Measurements from ENCODE around the gene FAM117A. TPM values are rescaled to one million over a fixed set of nuclear protein-coding genes. Genes with fewer than 3 reads are reported as not detected.
"Not testable (repeated sequence)": the region's sequence is repeated elsewhere in the genome, so short reads cannot be mapped to it uniquely, and the experiment has no call there.

Gene FAM117A
- total RNA-seq, 2 experiments from 2014 or later, result 17.7 TPM

GRCh38 chr17:49681106-49681979, 82.6 kb downstream of the FAM117A start:
- Mint-ChIP-seq H3K4me3 (no peak overlapping the region), H3K36me3 (ENCODE audit: low read depth) (peaks cover 8% of the 10 kb centered on the region), H3K27ac (no peak overlapping the region), H3K9me3 (peaks cover 2% of the 10 kb centered on the region), H3K27me3 (ENCODE audit: low read depth) (no peaks in the 10 kb centered on the region), H3K4me1 (ENCODE audit: low read depth) (peaks cover 12% of the 10 kb centered on the region)
- no peak for DNase-seq
- intact Hi-C loops (cut with micrococcal nuclease), result no loop called here
- CTCF ChIA-PET, result interaction anchor here (0.6 to 2.7 kb wide), 6 partner anchors 12 to 1330 kb away, joined by 3 to 8 read pairs (median 4); no protein-coding TSS in a partner anchor

GRCh38 chr17:49680314-49680713, 83.6 kb downstream of the FAM117A start:
- Mint-ChIP-seq H3K4me3 (no peak overlapping the region), H3K36me3 (ENCODE audit: low read depth) (peaks cover 9% of the 10 kb centered on the region), H3K9me3 (peaks cover 2% of the 10 kb centered on the region), H3K4me1 (ENCODE audit: low read depth) (peaks cover 21% of the 10 kb centered on the region), H3K27ac (no peak overlapping the region), H3K27me3 (ENCODE audit: low read depth) (no peaks in the 10 kb centered on the region)
- no peak for DNase-seq
- CTCF ChIA-PET, result interaction anchor here (0.8 to 2.7 kb wide), 2 partner anchors 14 to 16 kb away, joined by 3 to 8 read pairs; no protein-coding TSS in a partner anchor
- intact Hi-C loops (cut with micrococcal nuclease), result no loop called here

DNA sequence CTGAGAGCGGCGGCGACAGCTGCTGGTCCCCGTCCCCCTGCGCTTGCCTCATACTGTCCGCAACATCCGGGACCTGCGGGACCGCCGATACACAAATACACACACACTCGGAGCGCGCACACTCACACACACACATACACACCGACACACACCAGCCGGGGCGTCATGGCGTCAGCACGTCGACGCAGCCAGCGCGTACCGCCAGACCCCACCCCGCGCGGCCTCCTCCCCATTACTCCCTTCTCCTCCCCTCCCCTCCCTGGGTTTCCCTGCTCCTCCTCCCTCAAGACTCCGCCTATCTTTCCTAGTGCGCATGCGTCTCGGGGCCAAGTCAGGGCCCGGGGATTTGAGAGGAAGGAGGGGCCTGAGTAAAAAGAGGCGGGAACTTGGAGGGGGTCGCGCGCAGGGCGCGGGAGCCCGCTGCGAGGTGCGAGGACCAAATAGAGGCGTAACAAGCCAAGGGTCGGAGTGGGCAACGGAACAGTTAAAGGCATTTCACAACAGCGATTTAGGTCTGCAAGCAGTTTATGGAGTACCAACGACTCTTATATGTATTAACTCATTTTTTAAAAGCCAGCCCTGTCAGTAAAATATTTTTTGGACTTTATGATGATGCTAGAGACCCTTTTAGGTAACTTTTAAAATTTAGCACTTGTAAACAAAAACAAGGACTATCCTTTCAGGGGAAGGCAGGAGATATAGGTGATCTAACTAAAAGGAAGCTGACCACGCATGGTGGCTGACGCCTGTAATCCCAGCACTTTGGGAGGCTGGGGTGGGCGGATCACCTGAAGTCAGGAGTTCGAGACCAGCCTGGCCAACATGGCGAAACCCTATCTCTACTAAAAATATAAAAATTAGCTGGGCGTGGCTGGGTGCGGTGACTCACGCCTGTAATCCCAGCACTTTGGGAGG, 85.7 kb downstream of the FAM117A start, which contains the start of gene SPOP:
SPOP (minus strand) TSS at position 165 of the 915 bp plus-strand sequence. CDS start 55,287 bp downstream, outside the sequence.
- CTCF ChIA-PET, result interaction anchor here (0.7 to 1.0 kb wide), 3 partner anchors 17 to 281 kb away, joined by 3 to 5 read pairs (median 3); no protein-coding TSS in a partner anchor
- peaks cover 19% of the 10 kb centered on the region for H3K36me3 Mint-ChIP-seq (ENCODE audit: low read depth)
- peaks cover 2% of the 10 kb centered on the region for H3K9me3 Mint-ChIP-seq
- H3K4me1 Mint-ChIP-seq (ENCODE audit: low read depth), result peaks cover 38% of the 10 kb centered on the region
- intact Hi-C loops (cut with micrococcal nuclease), result loop anchor here (1.0 to 10.0 kb wide), 14 partner anchors 10 to 377 kb away; partner anchors contain the start of genes FAM117A, ITGA3, NXPH3 and PHB1
- H3K4me3 Mint-ChIP-seq, result peak within 1 kb of the TSS; percentile 93
- H3K27me3 Mint-ChIP-seq (ENCODE audit: low read depth), result no peaks in the 10 kb centered on the region
- peak within 1 kb of the TSS; percentile 95 for H3K27ac Mint-ChIP-seq
- peak; percentile 100 for DNase-seq

DNA sequence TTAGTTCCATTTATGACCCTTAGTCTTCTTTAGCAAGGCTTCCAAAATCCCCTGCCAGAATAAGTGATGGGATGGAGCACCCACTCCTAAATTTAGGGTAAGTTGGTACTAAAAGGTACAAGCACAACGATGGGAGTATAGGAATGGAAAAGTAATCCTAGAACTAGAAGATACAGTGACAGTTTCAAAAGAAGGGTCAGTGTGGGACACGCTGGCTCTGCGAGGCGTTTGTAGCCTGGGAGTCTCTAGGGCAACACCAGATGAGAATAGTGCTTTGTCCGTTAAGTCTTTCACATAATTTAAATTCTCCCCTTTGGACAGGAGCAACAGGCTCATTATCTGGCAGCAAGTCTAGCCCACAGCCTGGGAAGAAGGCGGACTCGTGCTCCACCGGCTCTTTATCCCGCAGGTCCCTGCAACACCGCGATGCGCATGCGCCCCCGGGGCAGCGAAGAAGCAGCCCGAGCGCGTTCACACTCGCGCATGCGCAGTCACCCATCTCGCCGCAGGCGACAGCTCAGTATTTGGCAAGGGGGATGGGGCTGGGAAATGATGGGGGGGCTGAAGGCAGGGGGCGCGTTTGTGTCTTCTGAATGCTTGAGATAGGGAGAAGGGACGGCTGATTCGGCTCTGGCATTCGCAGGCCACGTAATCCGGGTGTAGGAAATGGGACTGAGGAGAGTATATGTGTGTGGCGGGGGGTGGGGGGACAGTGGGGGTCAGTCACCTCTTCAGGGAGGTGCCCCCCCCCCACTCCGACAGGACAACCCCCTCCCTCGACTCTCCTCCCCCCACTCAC, 86.6 kb downstream of the FAM117A start:
- DNase-seq, result peak; percentile 96
- Mint-ChIP-seq H3K27me3 (ENCODE audit: low read depth) (no peaks in the 10 kb centered on the region), H3K27ac (peak overlapping the region; percentile 95), H3K4me3 (peak overlapping the region; percentile 93), H3K4me1 (ENCODE audit: low read depth) (peaks cover 44% of the 10 kb centered on the region), H3K36me3 (ENCODE audit: low read depth) (peaks cover 19% of the 10 kb centered on the region), H3K9me3 (peaks cover 2% of the 10 kb centered on the region)
- intact Hi-C loops (cut with micrococcal nuclease), result loop anchor here (1.0 to 10.0 kb wide), 6 partner anchors 31 to 377 kb away; partner anchors contain the start of genes FAM117A and ITGA3
- CTCF ChIA-PET, result interaction anchor here (0.7 to 1.0 kb wide), 3 partner anchors 18 to 106 kb away, joined by 3 to 6 read pairs (median 5); partner anchors contain the start of gene SLC35B1

GRCh38 chr17:49676276-49676868, 87.6 kb downstream of the FAM117A start:
- CTCF ChIA-PET, result interaction anchor here (0.7 kb wide), 1 partner anchor 291 kb away, joined by 4 read pairs; no protein-coding TSS in a partner anchor
- peak overlapping the region; percentile 93 for H3K4me3 Mint-ChIP-seq
- peak; percentile 25 for DNase-seq
- peaks cover 48% of the 10 kb centered on the region for H3K4me1 Mint-ChIP-seq (ENCODE audit: low read depth)
- H3K36me3 Mint-ChIP-seq (ENCODE audit: low read depth), result peaks cover 19% of the 10 kb centered on the region
- H3K27ac Mint-ChIP-seq, result peak overlapping the region; percentile 95
- intact Hi-C loops (cut with micrococcal nuclease), result loop anchor here (5.0 to 10.0 kb wide), 3 partner anchors 44 to 378 kb away; partner anchors contain the start of gene ITGA3
- peaks cover 2% of the 10 kb centered on the region for H3K9me3 Mint-ChIP-seq
- no peaks in the 10 kb centered on the region for H3K27me3 Mint-ChIP-seq (ENCODE audit: low read depth)

DNA sequence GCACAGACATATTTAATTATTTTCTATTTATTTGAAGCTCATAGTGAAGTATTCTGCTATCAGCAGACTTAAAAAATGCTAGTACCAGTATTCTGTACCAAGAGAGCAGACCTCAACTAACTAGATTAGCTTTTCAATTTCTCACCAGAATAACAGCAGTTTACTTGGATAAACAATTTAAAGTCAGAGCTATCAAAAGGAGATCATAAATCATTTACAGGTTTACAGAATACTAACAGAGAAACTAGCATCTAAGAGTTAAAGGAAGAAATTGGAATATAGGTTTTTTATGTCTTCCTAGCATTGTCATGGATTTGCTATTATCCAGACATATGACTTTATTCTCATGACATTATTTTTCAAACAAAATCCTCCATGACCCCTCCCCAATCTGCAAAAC, 89.4 kb downstream of the FAM117A start:
- Mint-ChIP-seq H3K27me3 (ENCODE audit: low read depth) (no peaks in the 10 kb centered on the region), H3K27ac (peak overlapping the region; percentile 11), H3K9me3 (peaks cover 2% of the 10 kb centered on the region), H3K36me3 (ENCODE audit: low read depth) (peaks cover 19% of the 10 kb centered on the region), H3K4me1 (ENCODE audit: low read depth) (peaks cover 64% of the 10 kb centered on the region), H3K4me3 (no peak overlapping the region)
- CTCF ChIA-PET, result interaction anchor here (0.6 to 1.3 kb wide), 6 partner anchors 16 to 206 kb away, joined by 3 to 6 read pairs (median 3); no protein-coding TSS in a partner anchor
- intact Hi-C loops (cut with micrococcal nuclease), result loop anchor here (10.0 kb wide), 1 partner anchor 380 kb away; the partner anchor contains the start of gene ITGA3
- DNase-seq, result no peak

DNA sequence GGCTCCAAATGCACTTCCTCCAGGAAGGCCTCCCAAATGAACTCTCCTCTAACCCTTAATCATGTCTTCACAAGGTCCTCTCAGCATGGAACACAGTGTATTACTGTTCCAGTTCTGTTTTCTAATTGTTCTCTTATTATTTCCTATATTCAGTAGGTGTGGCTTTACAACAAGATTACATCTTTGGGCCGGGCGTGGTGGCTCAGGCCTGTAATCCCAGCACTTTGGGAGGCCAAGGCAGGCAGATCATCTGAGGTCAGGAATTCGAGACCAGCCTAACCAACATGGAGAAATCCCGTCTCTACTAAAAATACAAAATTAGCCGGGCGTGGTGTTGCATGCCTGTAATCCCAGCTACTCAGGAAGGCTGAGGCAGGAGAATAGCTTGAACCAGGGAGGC, 90.3 kb downstream of the FAM117A start:
- DNase-seq; H3K9me3 Mint-ChIP-seq; H3K27me3 Mint-ChIP-seq (ENCODE audit: low read depth); H3K4me3 Mint-ChIP-seq; H3K27ac Mint-ChIP-seq: not testable (repeated sequence)
- CTCF ChIA-PET, result interaction anchor here (0.7 to 1.3 kb wide), 3 partner anchors 29 to 206 kb away, joined by 3 to 6 read pairs (median 3); no protein-coding TSS in a partner anchor
- intact Hi-C loops (cut with micrococcal nuclease), result loop anchor here (10.0 kb wide), 1 partner anchor 381 kb away; the partner anchor contains the start of gene ITGA3
- Mint-ChIP-seq H3K36me3 (ENCODE audit: low read depth) (peaks cover 19% of the 10 kb centered on the region), H3K4me1 (ENCODE audit: low read depth) (peaks cover 64% of the 10 kb centered on the region)

- Mint-ChIP-seq H3K27me3 (ENCODE audit: low read depth) (no peaks in the 10 kb centered on the region), H3K36me3 (ENCODE audit: low read depth) (peaks cover 17% of the 10 kb centered on the region), H3K27ac (peak overlapping the region; percentile 8), H3K9me3 (no peaks in the 10 kb centered on the region), H3K4me3 (no peak overlapping the region), H3K4me1 (ENCODE audit: low read depth) (peaks cover 60% of the 10 kb centered on the region)
- intact Hi-C loops (cut with micrococcal nuclease), result loop anchor here (10.0 kb wide), 1 partner anchor 384 kb away; the partner anchor contains the start of gene ITGA3
- CTCF ChIA-PET, result interaction anchor here (0.6 to 1.6 kb wide), 2 partner anchors 83 to 101 kb away, joined by 3 to 4 read pairs; no protein-coding TSS in a partner anchor
- no peak for DNase-seq
Observed at GRCh38 chr17:49670641-49671040, 93.3 kb downstream of the FAM117A start.

DNA sequence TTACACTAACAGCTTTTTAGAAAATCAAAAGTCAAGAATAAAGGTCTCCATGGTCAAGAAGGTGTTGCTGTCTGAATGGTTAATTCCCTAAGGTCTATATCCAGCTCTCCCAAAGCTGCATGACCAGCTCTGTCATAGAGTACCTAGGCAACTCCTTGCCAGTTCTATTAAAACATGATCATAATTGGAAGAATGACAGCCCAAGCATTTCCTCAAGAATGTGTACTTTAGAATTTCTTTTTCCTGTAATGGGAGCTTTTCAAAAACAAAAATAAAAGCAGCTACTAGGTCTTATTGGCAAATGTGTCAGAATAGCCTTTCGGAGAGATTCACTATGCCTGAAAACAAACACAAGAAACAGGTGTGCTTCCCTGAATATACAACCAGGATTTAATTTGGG, 93.9 kb downstream of the FAM117A start:
- CTCF ChIA-PET, result interaction anchor here (0.8 kb wide), 1 partner anchor 26 kb away, joined by 3 read pairs; no protein-coding TSS in a partner anchor
- H3K9me3 Mint-ChIP-seq, result no peaks in the 10 kb centered on the region
- H3K4me1 Mint-ChIP-seq (ENCODE audit: low read depth), result peaks cover 59% of the 10 kb centered on the region
- peaks cover 13% of the 10 kb centered on the region for H3K36me3 Mint-ChIP-seq (ENCODE audit: low read depth)
- H3K27me3 Mint-ChIP-seq (ENCODE audit: low read depth), result no peaks in the 10 kb centered on the region
- no peak for DNase-seq
- intact Hi-C loops (cut with micrococcal nuclease), result loop anchor here (10.0 kb wide), 1 partner anchor 385 kb away; the partner anchor contains the start of gene ITGA3
- H3K27ac Mint-ChIP-seq, result no peak overlapping the region
- no peak overlapping the region for H3K4me3 Mint-ChIP-seq

DNA sequence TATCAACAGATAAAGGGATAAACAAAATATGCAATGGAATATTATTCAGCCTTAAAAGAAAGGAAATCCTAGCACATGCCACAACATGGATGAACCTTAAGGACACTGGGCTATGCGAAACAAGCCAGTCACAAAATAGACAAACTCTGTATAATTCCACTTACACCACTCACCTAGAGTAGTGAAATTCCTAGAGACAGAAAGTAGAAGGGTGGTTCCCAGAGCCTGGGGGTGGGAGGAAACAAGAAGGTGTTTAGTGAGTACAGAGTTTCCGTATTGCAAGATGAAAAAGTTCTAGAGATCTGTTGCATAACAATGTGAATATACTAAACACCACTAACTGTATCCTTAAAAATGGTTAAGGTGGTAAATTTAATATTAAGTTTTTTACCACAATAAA, 96.1 kb downstream of the FAM117A start:
- Mint-ChIP-seq H3K27ac (peak overlapping the region; percentile 56), H3K27me3 (ENCODE audit: low read depth) (no peaks in the 10 kb centered on the region), H3K36me3 (ENCODE audit: low read depth) (peaks cover 6% of the 10 kb centered on the region), H3K4me1 (ENCODE audit: low read depth) (peaks cover 54% of the 10 kb centered on the region), H3K4me3 (no peak overlapping the region), H3K9me3 (no peaks in the 10 kb centered on the region)
- DNase-seq, result no peak
- CTCF ChIA-PET, result interaction anchor here (0.9 kb wide), 1 partner anchor 172 kb away, joined by 5 read pairs; no protein-coding TSS in a partner anchor
- intact Hi-C loops (cut with micrococcal nuclease), result no loop called here
